Measurements from ENCODE around the gene SCARF1. TPM values are rescaled to one million over a fixed set of nuclear protein-coding genes. Genes with fewer than 3 reads are reported as not detected.

SCARF1 gene
- total and polyA plus RNA-seq, 2 experiments from 2014 or later: 1.8 to 9.8 TPM

- H3K27me3 ChIP-seq: no peaks in the 10 kb centered on the region
- peak; percentile 82 to 95 for DNase-seq (ENCODE audit: low read depth in 1 of 2, low spot score in 1 of 2)
- H3K36me3 ChIP-seq: no peaks in the 10 kb centered on the region
- peak within 1 kb of the TSS; percentile 63 for H3K4me3 ChIP-seq
- H3K9me3 ChIP-seq (ENCODE audit: low read depth): no peaks in the 10 kb centered on the region
- no peak for TF ChIP-seq CTCF (IDR thresholded peaks at IDR 0.05; ENCODE audit: low read depth, low read length)
- peak within 1 kb of the TSS; percentile 24 for H3K27ac ChIP-seq
- H3K4me1 ChIP-seq (ENCODE audit: low read depth): no peaks in the 10 kb centered on the region
These were observed 17.3 kb downstream of the SCARF1 start, which contains the start of gene SLC43A2 for GRCh38 chr17:1627982-1628855. Gene SLC43A2, minus strand, starts transcription at chr17:1628834. Its CDS starts 960 bp downstream, at chr17:1627874.

DNA sequence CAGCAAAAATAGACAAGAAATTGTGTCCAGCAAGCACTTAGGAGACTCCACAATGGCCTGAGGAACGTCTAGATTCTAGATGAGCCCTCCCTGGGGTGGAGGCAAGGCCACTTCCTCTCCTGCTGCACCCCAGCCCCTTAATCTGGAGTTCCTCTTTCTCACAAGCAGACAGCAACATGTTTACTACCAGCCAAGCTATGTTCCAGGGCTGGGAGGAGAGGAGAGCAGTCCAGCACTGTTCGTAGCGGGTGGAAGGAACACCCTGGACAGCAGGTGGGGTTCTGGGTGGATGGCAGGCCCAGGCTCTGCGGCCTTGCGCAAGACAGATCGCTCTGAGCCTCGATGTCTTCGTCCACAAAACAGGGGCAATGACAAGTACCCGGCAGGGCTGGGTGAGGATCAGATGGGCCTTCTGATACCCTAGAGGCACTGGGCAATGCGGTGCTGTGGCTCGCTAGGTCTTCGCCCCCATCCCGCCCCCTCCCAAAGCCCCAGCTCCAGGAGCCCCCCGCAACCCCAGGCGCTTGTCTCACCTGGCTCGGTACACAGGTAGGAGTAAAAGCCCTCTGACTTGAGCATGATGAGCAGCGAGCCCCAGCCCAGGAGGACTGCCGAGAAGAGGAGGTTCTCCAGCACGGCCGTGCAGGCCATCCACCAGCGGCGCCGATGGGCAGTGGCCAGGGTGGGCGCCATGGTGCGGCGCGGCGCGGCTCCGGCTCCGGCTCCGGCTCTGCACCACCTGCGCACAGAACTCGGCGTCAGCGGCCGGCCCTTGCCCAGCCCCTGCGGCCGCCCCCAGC, 18.1 kb downstream of the SCARF1 start:
- Histone ChIP-seq H3K4me3 (peak overlapping the region; percentile 63), H3K36me3 (no peaks in the 10 kb centered on the region), H3K9me3 (ENCODE audit: low read depth) (no peaks in the 10 kb centered on the region), H3K27me3 (no peaks in the 10 kb centered on the region), H3K27ac (no peak overlapping the region), H3K4me1 (ENCODE audit: low read depth) (no peaks in the 10 kb centered on the region)
- no peak for DNase-seq (ENCODE audit: low read depth in 1 of 2, low spot score in 1 of 2)
- no peak for TF ChIP-seq CTCF (IDR thresholded peaks at IDR 0.05; ENCODE audit: low read depth, low read length)

DNA sequence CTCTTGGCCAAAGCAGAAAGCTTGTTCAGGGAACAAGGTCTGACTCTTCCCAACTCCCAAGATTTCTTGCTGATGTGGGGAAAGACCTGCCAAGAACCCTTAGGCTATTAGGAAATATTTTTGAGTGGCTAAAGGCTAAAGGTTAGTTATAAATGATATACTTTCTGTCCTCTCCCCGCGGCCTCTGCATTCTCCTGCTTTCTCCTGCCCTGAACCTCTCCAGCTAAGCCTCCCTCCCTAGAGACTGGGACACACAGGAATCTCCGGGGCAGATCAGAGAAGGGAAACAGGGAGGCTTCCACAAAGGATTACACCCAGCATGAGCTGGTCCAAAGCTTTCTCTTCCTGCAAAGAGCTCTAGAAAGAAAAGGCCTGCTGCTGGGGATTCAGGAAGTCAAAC, 19.2 kb downstream of the SCARF1 start:
- no peaks in the 10 kb centered on the region for H3K27me3 ChIP-seq
- H3K27ac ChIP-seq: no peak overlapping the region
- no peak for TF ChIP-seq CTCF (IDR thresholded peaks at IDR 0.05; ENCODE audit: low read depth, low read length)
- H3K4me1 ChIP-seq (ENCODE audit: low read depth): no peaks in the 10 kb centered on the region
- DNase-seq (ENCODE audit: low read depth in 1 of 2, low spot score in 1 of 2): no peak
- H3K9me3 ChIP-seq (ENCODE audit: low read depth): no peaks in the 10 kb centered on the region
- H3K36me3 ChIP-seq: no peaks in the 10 kb centered on the region
- H3K4me3 ChIP-seq: no peak overlapping the region

- no peak for TF ChIP-seq CTCF (IDR thresholded peaks at IDR 0.05; ENCODE audit: low read depth, low read length)
- Histone ChIP-seq H3K9me3 (ENCODE audit: low read depth) (no peaks in the 10 kb centered on the region), H3K27ac (no peak overlapping the region), H3K4me3 (no peak overlapping the region), H3K27me3 (no peaks in the 10 kb centered on the region), H3K36me3 (no peaks in the 10 kb centered on the region), H3K4me1 (ENCODE audit: low read depth) (no peaks in the 10 kb centered on the region)
- no peak for DNase-seq (ENCODE audit: low read depth in 1 of 2, low spot score in 1 of 2)
These were observed 20.0 kb downstream of the SCARF1 start for GRCh38 chr17:1625581-1625980.

GRCh38 chr17:1625053-1625452, 20.5 kb downstream of the SCARF1 start:
- no peaks in the 10 kb centered on the region for H3K27me3 ChIP-seq
- no peak for TF ChIP-seq CTCF (IDR thresholded peaks at IDR 0.05; ENCODE audit: low read depth, low read length)
- H3K4me3 ChIP-seq: no peak overlapping the region
- no peaks in the 10 kb centered on the region for H3K36me3 ChIP-seq
- no peaks in the 10 kb centered on the region for H3K4me1 ChIP-seq (ENCODE audit: low read depth)
- no peak overlapping the region for H3K27ac ChIP-seq
- DNase-seq (ENCODE audit: low read depth in 1 of 2, low spot score in 1 of 2): no peak
- no peaks in the 10 kb centered on the region for H3K9me3 ChIP-seq (ENCODE audit: low read depth)
